ENCODE measurements around the gene SIAH1. TPM values are rescaled to one million over a fixed set of nuclear protein-coding genes. Genes with fewer than 3 reads are reported as not detected.
"Not testable (repeated sequence)": the region's sequence is repeated elsewhere in the genome, so short reads cannot be mapped to it uniquely, and the experiment has no call there.

Gene SIAH1
- polyA plus RNA-seq, 3 donors = 49.3 to 60.7 (median 51.1) TPM

DNA sequence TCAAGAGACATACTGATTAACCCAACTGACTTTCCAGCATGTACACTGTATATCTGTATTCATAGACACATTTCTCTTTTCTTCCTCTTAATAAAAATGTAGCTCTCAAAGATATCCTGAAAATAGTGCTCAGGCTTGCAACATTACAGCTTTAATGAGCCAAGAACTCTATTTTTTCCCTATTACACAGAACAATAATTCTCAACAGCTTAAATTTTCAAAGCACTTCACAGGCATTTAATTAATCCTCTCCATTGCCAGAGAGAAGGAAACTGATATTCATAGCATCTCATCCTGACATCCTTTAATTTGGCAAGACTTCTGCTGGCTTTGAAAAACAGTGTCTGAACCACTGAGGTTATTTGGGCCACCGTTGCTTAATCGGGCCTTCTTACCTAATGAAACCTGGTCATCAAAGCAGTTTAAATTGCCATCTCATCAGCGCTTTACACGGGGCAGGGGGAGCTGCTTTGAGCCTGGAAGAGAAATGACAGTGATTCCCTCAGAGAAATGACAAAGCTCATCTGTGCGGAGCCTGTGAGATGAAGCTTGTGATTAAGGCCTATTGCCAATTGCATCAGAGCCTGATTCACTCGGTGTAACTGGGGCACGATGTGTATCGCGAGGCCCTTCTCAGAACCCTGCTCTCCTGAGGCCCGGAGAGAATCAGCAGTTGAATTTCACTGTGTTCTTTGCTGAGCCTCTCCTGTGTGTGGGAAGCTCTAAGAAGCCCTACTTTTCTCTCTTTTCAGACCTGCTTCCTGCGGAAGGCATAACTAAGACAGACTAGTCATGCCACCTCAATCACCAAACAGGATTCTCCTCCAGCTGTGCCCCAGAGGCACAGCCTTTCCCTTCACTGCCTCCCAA, 8.5 kb upstream of the SIAH1 start:
- no peak for DNase-seq (ENCODE audit: low read depth in 3 of 3, low spot score in 2 of 3)

DNA sequence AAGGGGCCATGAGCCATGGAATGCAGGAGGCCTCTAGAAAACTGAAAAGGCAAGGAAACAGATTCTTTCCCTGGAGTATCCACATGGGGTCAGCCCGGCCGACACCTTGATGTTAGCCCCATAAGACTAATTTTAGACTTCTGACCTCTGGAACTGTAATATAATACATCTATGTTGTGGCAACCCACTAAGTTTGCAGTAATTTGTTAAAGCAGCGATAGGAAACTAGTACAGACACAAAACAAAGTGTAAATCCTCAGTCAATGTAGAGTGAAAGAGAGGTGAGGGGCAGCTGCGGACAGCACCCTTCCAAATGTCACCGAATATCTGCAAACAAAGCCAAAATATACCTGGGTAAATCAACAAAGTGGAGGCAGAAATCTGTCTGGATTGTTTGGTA, 7.2 kb upstream of the SIAH1 start:
- DNase-seq (ENCODE audit: low read depth in 3 of 3, low spot score in 2 of 3) = no peak

DNA sequence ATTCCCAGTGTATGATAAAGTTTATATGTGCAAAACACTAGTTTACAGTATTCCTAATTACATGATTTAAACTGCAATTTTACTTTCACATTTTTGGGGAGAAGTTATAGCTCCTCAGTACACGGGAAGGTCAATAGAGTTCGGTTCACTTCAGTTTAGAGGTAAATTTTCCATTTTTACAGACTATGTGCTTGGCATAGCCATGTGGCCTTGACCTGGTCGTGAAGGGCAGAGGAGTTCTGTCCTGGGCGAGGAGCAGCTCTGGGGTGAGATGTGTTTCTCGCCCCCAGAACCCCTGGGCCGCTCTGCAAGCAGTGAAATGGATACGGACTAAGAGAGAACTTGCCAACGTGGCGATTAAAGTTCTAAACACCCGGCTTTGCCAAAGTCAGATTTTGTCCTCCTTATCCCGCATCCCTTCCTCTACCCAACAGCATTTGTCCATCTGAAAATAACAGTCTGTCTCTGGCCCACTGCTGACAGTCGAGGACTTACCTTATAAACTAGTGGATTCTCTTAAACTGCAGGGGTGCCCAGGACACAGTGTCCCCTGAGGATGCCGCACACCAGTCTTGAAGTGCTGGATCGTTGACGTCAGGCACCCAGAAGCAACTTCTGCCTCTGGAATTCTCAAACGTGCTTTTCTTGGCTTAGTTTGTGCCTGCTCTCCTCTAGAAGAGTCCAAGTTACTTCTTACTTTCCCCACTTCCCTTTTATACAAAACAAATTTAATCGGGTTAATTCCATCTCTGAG, 1.5 kb upstream of the SIAH1 start:
- no peak for DNase-seq (ENCODE audit: low read depth in 3 of 3, low spot score in 2 of 3)

DNA sequence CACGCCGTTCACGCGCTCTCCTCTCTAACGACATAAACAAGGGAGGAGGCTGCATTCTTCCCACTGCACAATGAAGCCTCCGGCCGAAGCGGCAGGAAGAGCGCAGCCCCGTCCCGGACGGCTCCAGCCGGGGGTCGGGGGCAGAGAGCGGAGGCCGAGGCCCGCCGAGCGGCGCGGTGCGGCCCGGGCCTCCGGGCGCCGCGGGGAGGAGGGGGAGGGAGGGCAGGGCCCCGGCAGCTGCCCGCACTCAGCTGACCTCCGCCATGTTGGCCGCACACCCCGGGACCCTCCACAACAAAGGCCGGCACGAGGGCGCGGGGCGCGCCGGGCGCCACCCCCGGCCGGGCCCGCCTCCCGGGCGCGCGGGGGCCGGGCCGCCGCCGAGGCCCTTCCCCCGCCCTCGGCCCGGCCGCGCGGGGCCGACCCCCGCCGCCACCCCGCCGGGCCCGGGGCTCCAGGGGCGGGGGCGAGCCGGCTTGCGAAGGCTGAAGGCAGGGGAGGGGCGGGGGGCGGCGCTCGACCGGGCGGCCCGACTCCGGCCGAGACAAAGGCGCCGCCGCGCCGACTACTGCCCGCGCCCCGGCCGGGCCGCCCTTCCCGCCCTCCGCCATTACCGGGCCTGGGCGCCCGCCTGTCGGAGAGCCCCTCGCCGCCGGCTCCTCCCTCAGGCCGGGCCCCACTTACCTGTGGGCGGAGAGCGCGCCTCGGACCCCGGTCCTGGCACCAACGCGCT, 527 bp downstream of the SIAH1 start:
- peak in 2 of 3 donors; percentile 39 to 44 for DNase-seq (ENCODE audit: low read depth in 3 of 3, low spot score in 2 of 3)

DNA sequence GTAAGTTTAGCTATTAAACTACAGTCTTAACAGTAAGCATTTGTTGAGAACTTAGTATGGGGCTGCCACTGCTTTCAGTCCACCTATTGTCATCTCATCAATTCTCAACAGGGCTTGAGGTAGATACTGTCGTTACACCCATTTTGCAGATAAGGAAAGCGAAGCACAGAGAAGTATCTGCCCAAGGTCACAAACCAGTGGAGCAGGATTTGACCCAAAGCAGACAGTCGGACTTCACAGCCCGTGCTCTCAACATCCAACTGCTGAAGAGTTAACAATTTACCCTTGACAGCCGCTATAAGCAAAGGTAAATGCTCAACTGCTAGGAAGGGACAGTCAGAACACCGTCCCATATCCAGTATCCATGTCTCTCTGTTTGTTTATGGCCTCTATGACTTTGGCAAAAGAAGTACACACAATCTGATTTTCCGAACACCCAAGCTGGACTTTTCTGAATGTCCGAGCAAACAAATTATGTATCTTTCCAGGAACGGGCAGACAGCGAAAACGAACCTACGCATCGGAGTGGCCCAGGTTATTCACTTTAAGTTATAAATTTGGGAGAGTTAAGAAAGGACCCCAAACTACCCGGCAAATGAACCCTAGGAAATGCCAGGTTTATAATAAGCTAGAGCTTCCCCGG, 1.2 kb downstream of the SIAH1 start:
- peak in 2 of 3 donors; percentile 32 for DNase-seq (ENCODE audit: low read depth in 3 of 3, low spot score in 2 of 3)

DNA sequence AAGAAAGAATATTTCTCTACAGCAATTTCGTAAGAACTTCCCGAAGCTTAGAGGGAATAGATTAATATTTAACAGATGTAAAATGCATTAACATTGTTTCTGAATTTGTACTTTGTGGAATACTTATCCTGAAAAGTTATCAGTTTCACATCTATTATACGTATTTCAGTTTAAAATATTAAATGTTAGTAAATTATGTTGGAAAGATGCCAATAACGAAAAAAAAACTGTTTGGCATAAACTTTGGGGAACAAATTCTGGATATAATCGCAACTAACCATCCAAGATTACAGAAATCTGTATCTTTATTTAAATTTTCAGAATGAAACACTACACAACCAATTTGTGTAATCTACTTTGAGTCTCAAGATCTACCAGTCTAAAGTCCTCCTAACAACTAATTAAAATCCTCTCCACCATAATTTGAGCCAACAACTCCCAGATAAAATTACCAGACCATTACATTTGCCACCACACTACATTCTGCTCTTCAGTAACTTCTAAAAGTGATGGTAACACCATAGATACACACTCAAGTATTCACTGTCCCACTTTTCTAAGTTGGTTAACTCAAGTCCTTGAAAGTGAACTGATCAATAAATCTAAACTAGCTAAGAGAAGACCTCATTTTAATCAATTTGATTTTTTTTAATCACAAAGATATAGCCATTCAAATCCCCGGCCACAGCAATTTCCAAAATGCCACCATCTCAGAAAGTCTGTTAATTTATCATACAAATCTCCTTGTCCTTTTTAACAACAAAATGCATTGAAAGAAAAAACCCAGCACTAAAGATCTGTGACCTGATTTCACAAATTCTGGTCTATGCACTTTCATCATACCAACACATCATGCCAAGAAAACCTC, 2.0 kb downstream of the SIAH1 start:
- no peak for DNase-seq (ENCODE audit: low read depth in 3 of 3, low spot score in 2 of 3)

DNA sequence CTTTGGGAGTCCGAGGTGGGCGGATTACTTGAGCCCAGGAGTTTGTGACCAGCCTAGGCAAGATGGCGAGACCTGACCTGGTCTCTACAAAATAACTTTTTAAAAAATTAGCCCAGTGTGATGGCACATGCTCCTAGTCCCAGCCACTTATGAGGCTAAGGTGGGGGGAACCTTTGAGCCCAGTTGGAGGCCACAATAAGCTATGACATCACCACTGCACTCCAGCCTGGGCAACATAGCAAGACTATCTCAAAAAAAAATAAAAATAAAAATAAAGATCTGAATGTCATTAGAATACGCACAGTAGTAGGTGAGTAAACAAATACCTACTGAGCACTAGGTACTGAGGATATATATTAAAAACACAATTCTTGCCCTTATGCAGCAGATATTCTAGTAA, 3.1 kb downstream of the SIAH1 start:
- DNase-seq (ENCODE audit: low read depth in 3 of 3, low spot score in 2 of 3) = no peak

DNA sequence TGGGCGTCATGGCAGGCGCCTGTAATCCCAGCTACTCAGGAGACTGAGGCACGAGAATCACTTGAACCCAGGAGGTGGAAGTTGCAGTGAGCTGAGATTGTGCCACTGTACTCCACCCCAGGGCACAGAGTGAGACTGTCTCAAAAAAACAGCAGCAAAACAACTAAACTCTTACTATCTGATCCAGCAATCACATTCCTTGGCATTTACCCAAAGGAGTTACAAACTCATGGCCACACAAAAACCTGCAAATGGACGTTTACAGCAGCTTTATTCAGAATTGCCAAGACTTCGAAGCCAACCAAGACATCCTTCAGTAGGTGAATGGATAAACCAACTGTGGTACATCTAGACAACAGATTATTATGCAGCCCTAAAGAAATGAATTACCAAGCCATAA, 4.0 kb downstream of the SIAH1 start:
- DNase-seq (ENCODE audit: low read depth in 3 of 3, low spot score in 2 of 3) = no peak

DNA sequence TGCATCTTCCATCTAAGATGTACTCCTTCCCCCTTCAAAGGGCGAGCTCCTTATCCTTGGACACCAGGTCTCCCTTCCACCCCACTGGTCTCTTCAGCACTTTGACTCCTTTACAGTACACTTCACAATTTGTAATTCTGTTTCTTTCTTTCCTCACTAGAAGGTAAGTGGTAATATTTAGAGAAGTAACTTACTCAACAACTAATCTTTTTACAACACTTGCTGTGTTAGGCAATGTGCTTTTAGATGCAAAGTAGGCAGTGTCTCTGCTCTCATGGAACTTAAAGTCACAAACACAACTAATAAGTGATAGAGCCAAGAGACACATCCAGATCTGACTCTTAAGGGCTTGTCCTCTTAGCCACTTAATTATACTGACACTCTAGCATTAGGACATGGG, 6.4 kb downstream of the SIAH1 start:
- no peak for DNase-seq (ENCODE audit: low read depth in 3 of 3, low spot score in 2 of 3)

DNA sequence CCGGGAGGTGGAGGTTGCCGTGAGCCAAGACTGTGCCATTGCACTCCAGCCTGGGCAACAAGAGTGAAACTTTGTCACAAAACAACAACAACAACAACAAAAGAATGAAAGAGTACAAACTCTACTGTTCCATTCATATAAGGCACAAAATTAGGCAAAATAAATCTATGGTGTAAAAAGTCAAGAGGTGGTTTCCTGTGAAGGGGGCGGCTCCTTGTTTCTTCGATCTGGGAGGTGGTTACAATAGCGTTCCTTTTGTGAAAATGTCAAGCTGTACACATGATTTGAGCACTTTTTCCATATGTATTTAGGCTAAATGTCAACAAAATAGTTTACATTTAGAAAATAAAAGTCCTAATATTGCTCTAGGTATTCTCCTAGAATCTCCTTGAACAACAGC, 6.9 kb downstream of the SIAH1 start:
- no peak for DNase-seq (ENCODE audit: low read depth in 3 of 3, low spot score in 2 of 3)

DNA sequence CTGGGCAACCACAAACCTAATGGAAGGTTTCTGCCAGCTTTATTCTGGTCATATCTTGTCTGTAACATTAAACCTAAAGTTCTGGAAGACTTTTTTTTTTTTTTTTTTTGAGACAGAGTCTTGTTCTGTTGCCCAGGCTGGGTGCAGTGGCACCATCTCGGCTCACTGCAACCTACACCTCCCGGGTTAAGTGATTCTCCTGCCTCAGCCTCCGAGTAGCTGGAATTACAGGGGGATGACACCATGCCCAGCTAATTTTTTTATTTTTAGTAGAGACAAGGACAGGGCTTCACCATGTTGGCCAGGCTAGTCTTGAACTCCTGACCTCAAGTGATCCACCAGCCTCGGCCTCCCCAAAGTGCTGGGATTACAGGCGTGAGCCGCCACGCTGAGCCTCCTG, 7.9 kb downstream of the SIAH1 start:
- not testable (repeated sequence) for DNase-seq (ENCODE audit: low read depth in 3 of 3, low spot score in 2 of 3)

DNA sequence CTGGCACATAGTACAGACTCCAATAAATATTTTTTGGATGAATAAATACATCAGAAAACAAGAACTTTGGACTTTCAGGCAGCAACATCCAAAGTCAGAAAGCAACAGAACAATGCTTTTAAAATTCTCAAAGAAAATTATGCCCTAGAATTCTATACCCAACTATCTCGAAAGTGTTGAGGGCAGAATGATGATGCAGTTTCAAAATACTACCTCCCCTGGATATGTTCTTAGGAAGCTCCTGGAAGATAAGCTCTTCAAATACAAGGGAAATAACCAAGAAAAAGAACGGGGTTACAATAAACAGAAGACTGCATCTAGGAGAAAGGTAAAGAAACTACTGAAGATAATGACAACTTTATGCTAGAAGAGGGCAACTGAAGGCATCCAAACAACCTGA, 11.0 kb downstream of the SIAH1 start:
- no peak for DNase-seq (ENCODE audit: low read depth in 3 of 3, low spot score in 2 of 3)

DNA sequence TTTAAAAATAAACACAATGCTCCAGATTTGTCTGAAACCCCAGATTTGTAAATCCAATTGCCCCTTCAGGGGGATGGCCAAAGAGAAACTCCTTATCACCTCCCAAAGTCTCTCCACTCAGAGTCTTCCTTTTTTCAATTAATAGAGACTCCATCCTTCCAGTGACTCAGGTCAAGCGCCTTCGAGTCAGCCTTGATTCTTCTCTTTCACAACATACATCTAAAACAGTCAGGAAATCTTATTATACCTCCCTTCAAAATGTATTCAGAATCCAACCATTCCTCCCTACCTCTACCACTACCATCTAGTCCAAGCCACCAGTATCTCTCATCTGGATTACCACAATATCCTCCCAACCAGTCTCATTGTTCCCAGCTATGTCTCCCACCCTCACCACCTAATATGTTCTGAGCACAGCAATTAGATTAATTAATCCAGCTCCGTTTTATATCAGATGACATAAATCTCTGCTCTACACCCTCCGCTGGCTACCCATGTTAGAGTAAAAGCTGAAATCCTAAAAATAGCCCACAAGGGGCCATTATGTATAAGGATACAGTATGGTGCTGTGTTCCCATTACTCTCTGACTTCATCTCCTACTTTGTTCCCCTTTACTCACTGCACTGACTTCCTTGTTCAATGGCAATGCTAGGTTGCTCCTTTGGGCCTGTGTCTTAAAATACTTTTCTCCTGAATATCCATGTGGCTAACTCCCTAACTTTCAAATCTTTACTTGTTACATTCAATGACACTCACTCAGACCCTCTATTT, 11.8 kb downstream of the SIAH1 start:
- no peak for DNase-seq (ENCODE audit: low read depth in 3 of 3, low spot score in 2 of 3)

DNA sequence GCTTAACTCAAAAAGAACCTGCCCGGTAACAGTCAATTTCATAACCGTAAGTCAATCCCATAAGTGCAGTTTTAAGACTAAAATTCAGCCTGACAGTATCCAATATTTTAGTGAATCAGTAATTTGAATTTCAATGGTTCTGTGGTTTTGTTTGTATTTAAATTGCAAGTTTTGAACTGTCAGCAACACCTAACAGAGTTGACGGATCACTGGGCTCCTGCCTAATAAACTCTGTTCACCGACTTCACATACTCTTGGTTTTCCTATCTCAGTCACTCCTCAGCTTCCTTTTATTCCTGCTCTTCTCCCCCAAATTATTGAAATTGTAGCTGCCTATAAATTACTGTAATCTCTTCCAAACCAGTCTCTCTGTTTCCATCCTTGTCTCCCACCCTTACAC, 12.5 kb downstream of the SIAH1 start:
- no peak for DNase-seq (ENCODE audit: low read depth in 3 of 3, low spot score in 2 of 3)

DNA sequence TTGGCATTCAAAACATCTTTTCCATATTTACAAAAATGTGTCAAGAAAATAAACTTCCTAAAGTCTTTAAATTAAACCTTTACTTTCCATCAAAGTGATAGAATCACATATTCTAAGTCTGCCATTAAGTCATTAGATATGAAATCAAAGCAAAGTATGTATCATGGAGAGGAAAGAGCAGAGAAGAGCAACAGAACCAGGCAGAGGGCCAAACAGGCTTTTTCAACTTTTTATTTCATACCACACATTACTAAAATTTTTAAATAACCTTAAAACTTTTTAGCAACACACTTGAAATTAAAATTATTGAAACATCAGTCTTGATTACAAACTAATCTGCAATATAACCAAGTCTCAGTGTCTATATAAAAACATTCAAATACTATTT, 13.8 kb downstream of the SIAH1 start:
- no peak for DNase-seq (ENCODE audit: low read depth in 3 of 3, low spot score in 2 of 3)

DNA sequence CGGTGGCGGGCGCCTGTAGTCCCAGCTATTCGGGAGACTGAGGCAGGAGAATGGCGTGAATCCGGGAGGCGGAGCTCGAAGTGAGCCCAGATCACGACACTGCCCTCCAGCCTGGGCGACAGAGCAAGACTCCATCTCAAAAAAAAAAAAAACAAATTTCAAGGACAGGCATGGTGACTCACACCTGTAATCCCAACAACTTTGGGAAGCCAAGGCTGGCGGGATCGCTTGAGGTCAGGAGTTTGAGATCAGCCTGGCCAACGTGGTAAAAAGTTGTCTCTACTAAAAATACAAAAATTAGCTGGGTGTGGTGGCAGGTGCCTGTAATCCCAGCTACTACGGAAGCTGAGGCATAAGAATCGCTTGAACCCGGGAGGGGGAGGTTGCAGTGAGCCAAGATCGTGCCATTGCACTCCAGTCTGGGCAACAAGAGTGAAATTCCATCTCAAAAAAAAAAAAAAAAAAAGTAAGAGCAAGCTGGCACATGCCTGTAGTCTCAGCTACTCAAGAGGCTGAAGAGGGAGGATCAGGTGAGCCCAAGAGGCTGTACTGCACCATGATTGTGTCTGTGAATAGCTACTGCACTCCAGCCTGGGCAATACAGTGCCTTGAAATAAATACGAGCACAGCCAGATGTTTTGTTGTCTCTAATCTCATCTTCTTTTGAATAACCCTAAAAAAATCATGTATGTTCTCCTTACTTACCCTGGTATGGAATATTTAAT, 14.4 kb downstream of the SIAH1 start:
- not testable (repeated sequence) for DNase-seq (ENCODE audit: low read depth in 3 of 3, low spot score in 2 of 3)

DNA sequence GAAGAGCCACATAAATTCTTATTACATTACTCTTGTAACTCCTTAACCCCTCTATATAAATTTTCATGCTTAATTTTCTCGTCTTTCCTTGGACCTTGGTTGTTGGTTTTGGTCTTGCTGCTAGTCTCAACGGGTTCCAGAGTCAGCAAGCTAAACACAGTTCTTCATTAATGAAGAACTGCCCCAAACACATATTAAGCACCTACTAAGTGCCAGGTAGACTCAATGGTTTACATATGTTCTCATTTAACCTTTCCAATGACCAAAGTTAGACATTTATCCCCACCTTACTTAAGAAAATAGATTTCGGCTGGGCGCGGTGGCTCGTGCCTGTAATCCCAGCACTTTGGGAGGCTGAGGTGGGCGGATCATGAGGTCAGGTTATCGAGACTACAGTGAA, 15.0 kb downstream of the SIAH1 start:
- DNase-seq (ENCODE audit: low read depth in 3 of 3, low spot score in 2 of 3) = no peak

DNA sequence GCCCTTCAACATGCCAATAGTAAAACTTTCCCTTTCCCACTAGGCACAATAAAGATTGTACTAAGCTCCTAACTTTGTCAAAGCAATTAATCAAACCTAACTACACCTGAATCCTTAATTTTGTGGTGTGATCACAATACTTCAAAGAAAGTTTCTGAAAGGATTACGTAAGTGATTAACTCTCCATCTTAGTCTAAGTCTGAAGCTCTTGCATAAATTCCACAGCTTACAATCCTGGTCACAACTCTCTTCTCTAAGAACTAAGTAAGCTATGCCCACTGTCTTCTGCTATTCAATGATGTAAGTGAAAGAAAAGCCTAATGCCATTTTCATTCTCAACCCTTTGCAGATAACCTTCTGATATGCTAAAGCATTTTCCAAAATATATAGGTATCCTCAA, 15.4 kb downstream of the SIAH1 start:
- no peak for DNase-seq (ENCODE audit: low read depth in 3 of 3, low spot score in 2 of 3)

Measured in right renal cortex interstitium (tissue), 3 donors.